Prostate gland (tissue), 2 donors: ENCODE data around the gene KIF26B. TPM values are rescaled to one million over a fixed set of nuclear protein-coding genes. Genes with fewer than 3 reads are reported as not detected.

Experiments used
- DNase-seq: peaks from one replicate; pipeline ENCODE4 v3.0.0-alpha.2; 2019; ENCODE audit warnings: low spot score
- H3K27ac ChIP-seq, 2 donors: fragments of 200-600 bp; sonication (generic); 2 replicates each; pipeline ENCODE4 v1.5.1; 2017 to 2019
- H3K27me3 ChIP-seq: fragments of 200-600 bp; sonication (generic); replicated peaks from 2 replicates; pipeline ENCODE4 v1.5.1; 2019; ENCODE audit not compliant: insufficient read depth
- H3K36me3 ChIP-seq, 2 donors: fragments of 200-600 bp; sonication (generic); 1 replicate in 1 of 2; 2 replicates in 1 of 2; pipeline versions ENCODE4 v1.5.1 to v1.8.1; 2017 to 2019
- H3K4me1 ChIP-seq: fragments of 200-600 bp; sonication (generic); replicated peaks from 2 replicates; pipeline ENCODE4 v1.5.1; 2019
- H3K4me3 ChIP-seq, 2 donors: fragments of 200-600 bp; sonication (generic); 2 replicates each; pipeline ENCODE4 v1.5.1; 2017 to 2019
- H3K9me3 ChIP-seq: fragments of 200-600 bp; sonication (generic); 2 replicates; pipeline ENCODE4 v1.5.1; 2017
- POLR2A ChIP-seq: fragments of 450-650 bp; IDR thresholded peaks from one replicate; pipeline ENCODE4 v1.6.1; 2016; ENCODE audit warnings: antibody characterized with exemption, mild to moderate bottlenecking
- POLR2AphosphoS5 ChIP-seq: sonication (generic); formaldehyde crosslinking; IDR thresholded peaks from one replicate; pipeline ENCODE4 v1.6.1; 2017; ENCODE audit warnings: antibody characterized with exemption
- WGBS: methylation state at CpG from one replicate; pipeline ENCODE4 v1.1.5; 2018; 5-methylcytosine and 5-hydroxymethylcytosine counted together
- intact Hi-C: fragments of 100-400 bp; cut with DNase I; formaldehyde crosslinking; loops from one replicate; pipeline ENCODE4 v1.14.2; 2022
- total RNA-seq, 2 donors: library from RNA; depleted of rRNA; stranded (reverse); fragments of >200 nt; gene quantifications; one replicate each; pipeline ENCODE4 v1.1.0, GENCODE V29; 2016
- TF ChIP-seq, protein P1 (sequence below), 4 experiments: fragments of 200-600 bp in 2 of 4; fragments of 450-650 bp in 2 of 4; sonication (generic) in 2 of 4; IDR thresholded peaks; 1 replicate in 3 of 4; 2 replicates in 1 of 4; pipeline ENCODE4 v1.5.1; 2016 to 2019; ENCODE audit warnings: antibody characterized with exemption in 4 of 4, mild to moderate bottlenecking in 2 of 4, moderate library complexity in 2 of 4

Gene KIF26B
- total RNA-seq, 2 donors from 2014 or later, result 3.3 to 3.8 TPM

DNA sequence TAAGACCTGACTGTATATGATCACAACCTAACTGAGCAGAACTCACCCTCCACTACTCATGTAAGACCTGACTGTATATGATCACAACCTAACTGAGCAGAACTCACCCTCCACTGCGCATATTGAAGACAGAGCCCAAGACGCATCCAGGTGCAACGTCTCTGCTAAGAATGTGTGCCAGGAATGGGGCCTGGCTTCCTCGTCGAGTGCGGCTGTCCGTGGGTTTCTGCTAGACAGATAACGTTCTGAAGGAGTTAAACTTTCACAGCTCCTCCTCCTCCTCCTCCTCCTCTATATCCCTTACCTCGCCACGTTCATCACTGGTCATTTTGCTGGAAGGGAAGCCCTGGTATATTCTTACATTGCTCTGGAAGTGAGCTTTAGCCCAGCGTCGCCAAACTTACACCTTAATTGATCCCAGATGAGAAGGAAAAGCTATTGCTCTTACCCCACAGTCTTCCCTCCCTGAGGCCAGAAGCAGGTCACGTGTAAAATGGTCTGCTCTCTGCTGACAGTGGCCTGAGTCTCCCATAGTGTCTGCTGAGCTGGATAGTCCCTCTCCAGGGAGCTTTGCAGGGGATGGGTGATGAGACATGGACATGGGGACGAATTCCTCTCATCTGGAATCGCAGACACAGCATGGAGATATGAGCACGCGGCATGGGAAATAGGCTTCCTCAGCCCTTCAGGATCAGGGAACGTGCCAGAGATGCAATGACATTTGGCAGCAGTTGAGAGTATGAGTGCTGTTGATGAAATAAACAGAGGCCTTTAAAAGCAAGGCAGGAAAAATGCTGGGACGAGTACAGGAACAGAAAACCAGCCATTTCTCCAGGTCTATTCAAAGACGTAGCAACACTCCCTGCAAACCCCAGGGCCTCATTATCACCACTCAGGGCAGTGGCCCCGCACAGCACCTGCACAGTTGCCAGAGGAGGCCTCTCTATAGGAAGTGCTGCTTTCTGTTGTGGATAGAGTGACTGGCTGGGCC, 528.1 kb downstream of the KIF26B start:
- no peak overlapping the region for H3K27ac ChIP-seq
- intact Hi-C loops, result no loop called here
- H3K4me1 ChIP-seq, result no peaks in the 10 kb centered on the region
- no peak overlapping the region for H3K4me3 ChIP-seq
- H3K27me3 ChIP-seq, result no peaks in the 10 kb centered on the region
- no peaks in the 10 kb centered on the region for H3K9me3 ChIP-seq
- no peak for DNase-seq
- no peaks in the 10 kb centered on the region for H3K36me3 ChIP-seq
- TF ChIP-seq, protein P1, sequence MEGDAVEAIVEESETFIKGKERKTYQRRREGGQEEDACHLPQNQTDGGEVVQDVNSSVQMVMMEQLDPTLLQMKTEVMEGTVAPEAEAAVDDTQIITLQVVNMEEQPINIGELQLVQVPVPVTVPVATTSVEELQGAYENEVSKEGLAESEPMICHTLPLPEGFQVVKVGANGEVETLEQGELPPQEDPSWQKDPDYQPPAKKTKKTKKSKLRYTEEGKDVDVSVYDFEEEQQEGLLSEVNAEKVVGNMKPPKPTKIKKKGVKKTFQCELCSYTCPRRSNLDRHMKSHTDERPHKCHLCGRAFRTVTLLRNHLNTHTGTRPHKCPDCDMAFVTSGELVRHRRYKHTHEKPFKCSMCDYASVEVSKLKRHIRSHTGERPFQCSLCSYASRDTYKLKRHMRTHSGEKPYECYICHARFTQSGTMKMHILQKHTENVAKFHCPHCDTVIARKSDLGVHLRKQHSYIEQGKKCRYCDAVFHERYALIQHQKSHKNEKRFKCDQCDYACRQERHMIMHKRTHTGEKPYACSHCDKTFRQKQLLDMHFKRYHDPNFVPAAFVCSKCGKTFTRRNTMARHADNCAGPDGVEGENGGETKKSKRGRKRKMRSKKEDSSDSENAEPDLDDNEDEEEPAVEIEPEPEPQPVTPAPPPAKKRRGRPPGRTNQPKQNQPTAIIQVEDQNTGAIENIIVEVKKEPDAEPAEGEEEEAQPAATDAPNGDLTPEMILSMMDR (IDR thresholded peaks at IDR 0.05), result no peak
- TF ChIP-seq POLR2AphosphoS5 (no peak), POLR2A (no peak)
- WGBS, result 63% methylated on average over 21 of the region's 21 CpGs

DNA sequence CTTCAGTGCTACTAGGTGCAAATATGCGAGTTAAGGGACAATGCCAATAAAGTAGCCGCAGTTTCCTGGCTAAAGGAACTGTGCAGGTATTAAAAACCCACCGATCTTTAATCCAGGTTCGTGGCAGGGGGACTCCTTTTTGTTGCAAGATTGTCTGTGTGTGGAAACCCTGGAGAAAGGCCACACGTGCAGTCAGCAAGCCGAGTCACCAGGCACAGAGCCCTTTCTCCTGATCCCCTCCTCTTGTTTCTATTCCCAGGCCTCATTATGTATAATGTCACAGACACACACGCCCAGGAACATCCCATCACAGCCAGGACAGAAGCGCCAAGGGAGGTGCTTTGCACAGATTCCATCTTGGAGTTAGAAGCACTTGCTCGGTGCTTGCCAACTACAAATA, 528.9 kb downstream of the KIF26B start:
- no peaks in the 10 kb centered on the region for H3K36me3 ChIP-seq
- WGBS, result 68% methylated on average over 9 of the region's 9 CpGs
- H3K9me3 ChIP-seq, result no peaks in the 10 kb centered on the region
- no peak overlapping the region for H3K27ac ChIP-seq
- no peak for DNase-seq
- H3K4me1 ChIP-seq, result no peaks in the 10 kb centered on the region
- H3K4me3 ChIP-seq, result no peak overlapping the region
- no peaks in the 10 kb centered on the region for H3K27me3 ChIP-seq
- TF ChIP-seq, protein P1 (IDR thresholded peaks at IDR 0.05), result no peak
- TF ChIP-seq POLR2AphosphoS5 (no peak), POLR2A (no peak)
- intact Hi-C loops, result no loop called here

DNA sequence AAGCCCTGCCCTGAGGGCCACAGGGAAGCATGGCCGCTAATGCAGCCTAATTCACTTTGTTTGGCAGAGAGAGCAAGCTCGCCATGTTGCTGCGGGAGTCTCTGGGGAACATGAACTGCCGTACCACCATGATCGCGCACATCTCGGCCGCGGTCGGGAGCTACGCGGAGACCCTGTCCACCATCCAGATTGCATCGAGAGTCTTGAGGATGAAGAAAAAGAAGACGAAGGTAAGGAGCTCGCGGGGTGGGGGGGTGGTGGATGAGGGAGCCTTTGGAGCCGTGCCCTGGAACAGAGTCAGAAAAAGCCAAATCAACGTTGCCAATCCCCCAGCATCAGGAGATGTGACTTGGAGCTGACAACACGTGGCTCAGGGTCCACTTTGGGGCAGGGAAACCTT, 529.4 kb downstream of the KIF26B start:
- H3K36me3 ChIP-seq, result no peaks in the 10 kb centered on the region
- no peak for TF ChIP-seq POLR2AphosphoS5
- TF ChIP-seq, protein P1 (IDR thresholded peaks at IDR 0.05), result no peak
- TF ChIP-seq POLR2A, result no peak
- H3K27me3 ChIP-seq, result no peaks in the 10 kb centered on the region
- intact Hi-C loops, result no loop called here
- no peak overlapping the region for H3K27ac ChIP-seq
- H3K4me1 ChIP-seq, result no peaks in the 10 kb centered on the region
- DNase-seq, result no peak
- no peak overlapping the region for H3K4me3 ChIP-seq
- H3K9me3 ChIP-seq, result no peaks in the 10 kb centered on the region
- WGBS, result 94% methylated on average over 19 of the region's 19 CpGs

GRCh38 chr1:245684571-245684970, 529.8 kb downstream of the KIF26B start:
- no peak overlapping the region for H3K4me3 ChIP-seq
- TF ChIP-seq, protein P1 (IDR thresholded peaks at IDR 0.05), result no peak
- 86% methylated on average over 7 of the region's 7 CpGs for WGBS
- H3K27me3 ChIP-seq, result no peaks in the 10 kb centered on the region
- H3K9me3 ChIP-seq, result no peaks in the 10 kb centered on the region
- intact Hi-C loops, result no loop called here
- DNase-seq, result no peak
- no peaks in the 10 kb centered on the region for H3K36me3 ChIP-seq
- H3K27ac ChIP-seq, result no peak overlapping the region
- no peaks in the 10 kb centered on the region for H3K4me1 ChIP-seq
